GM19035 (cell line): ENCODE results near the gene KRTAP9-2.
"Not testable (repeated sequence)": the region's sequence is repeated elsewhere in the genome, so short reads cannot be mapped to it uniquely, and the experiment has no call there.

Experiments used
- ATAC-seq: cut with Tn5 transposase; IDR thresholded peaks from one replicate; pipeline ENCODE4 v1.9.1; 2021; ENCODE audit not compliant: unreplicated experiment

Gene KRTAP9-2, protein sequence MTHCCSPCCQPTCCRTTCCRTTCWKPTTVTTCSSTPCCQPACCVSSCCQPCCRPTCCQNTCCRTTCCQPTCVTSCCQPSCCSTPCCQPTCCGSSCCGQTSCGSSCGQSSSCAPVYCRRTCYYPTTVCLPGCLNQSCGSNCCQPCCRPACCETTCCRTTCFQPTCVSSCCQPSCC

DNA sequence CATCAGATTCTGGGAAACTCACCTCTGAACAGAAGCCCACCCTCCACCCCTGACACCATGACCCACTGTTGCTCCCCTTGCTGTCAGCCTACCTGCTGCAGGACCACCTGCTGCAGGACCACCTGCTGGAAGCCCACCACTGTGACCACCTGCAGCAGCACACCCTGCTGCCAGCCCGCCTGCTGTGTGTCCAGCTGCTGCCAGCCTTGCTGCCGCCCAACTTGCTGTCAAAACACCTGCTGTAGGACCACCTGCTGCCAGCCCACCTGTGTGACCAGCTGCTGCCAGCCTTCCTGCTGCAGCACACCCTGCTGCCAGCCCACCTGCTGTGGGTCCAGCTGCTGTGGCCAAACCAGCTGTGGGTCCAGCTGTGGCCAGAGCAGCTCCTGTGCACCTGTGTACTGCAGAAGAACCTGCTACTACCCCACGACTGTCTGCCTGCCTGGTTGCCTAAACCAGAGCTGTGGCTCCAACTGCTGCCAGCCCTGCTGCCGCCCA, at the start of gene KRTAP9-2:
Gene KRTAP9-2, plus strand, starts transcription at position 51 of the 498 bp plus-strand sequence. Its CDS starts 7 bp downstream, at position 58.
- not testable (repeated sequence) for ATAC-seq

DNA sequence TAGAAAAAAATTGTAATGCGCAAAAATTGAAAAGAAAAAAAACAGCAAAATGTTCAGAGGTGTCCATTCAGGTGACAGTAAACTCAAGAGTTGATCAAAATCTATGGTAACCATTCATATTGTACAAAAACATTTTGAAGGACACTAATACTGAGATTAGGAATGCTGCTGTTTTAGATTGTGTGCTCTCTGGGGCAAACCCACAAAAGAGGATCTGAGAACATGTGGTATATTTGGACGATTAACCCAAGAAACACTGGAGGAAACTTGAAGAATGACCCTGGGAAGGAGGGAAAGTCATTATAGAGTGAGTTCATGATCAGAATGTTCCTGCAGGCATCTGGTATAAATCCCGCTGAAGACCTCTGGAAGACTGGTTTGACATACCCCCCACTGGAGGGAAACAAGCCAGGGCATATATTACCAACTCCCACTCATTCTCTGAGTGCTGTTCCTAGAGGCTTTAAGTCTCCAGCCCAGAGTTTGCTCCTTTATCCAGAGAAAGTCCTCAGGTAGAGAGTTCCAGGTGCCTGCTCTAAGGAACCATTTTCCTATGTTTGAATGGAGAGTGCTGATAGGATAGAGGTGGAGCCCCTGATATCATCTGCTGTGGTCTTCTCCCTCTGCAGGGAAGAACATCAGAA, 49.6 kb upstream of the KRTAP9-2 start:
- no peak for ATAC-seq

- ATAC-seq = no peak
Measured at GRCh38 chr17:41177727-41178271, 48.6 kb upstream of the KRTAP9-2 start, which contains the start of gene KRTAP4-2. TSS of gene KRTAP4-2 (minus strand) at chr17:41178221. CDS start at chr17:41178164, 57 bp downstream.

DNA sequence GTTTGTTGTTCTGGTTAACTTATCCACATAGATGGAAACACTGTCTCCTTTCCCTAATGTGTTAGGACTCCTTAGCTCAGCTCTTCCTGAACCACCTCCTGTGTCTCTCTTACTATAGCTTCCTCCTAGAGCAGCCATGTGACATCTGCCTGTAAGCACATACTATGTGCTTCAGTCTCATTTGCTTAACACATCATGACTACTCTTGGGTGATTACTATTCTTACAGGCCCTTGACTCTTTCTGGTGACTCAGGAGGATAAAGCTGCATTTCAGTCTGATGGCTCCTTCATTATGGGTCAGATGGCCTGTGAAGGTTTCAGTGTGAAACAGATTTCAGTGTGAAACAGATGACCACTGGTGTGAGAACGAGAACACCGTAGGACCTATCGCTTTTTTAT, 48.1 kb upstream of the KRTAP9-2 start:
- ATAC-seq = no peak

- ATAC-seq = no peak
Measured at GRCh38 chr17:41178843-41179616, 47.4 kb upstream of the KRTAP9-2 start.

DNA sequence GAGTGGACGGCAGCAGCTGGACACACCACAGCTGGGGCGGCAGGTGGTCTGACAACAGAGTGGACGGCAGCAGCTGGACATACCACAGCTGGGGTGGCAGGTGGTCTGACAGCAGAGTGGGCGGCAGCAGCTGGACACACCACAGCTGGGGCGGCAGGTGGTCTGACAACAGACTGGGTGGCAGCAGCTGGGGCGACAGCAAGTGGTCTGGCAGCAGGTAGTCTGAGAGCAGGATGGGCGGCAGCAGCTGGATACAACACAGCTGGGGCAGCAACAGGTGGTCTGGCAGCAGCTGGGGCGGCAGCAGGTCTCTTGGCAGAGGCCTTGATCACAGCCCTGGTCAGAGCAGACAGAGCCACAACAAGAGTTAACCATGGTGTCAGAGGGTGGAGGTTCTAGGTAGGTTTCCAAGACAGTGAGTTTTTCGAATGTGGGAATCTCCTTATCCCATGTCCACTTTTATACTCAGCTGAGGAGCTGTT, 41.9 kb upstream of the KRTAP9-2 start, which contains the start of gene KRTAP4-1:
Gene KRTAP4-1, minus strand, starts transcription at position 432 of the 482 bp plus-strand sequence. Its CDS starts 57 bp downstream, at position 375.
- ATAC-seq = no peak

DNA sequence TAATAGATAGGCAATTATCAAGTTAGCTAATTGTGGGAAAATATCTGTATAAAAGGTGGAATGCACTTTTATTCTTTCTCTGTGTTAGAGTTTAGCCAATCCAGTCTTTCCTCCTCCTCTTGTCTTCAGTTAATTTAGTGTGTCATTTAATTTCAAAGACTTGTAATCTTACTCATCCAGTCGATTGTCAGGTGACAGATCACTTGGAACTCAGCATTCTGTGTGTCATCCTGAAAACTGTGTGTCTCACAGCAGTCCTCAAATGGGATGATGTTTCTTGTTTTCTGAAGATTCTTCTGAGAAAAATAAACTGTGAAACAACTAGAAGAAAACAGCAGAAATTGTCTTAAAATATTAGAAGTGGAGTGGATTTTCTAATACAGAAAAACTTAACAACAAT, 41.4 kb upstream of the KRTAP9-2 start:
- no peak for ATAC-seq

DNA sequence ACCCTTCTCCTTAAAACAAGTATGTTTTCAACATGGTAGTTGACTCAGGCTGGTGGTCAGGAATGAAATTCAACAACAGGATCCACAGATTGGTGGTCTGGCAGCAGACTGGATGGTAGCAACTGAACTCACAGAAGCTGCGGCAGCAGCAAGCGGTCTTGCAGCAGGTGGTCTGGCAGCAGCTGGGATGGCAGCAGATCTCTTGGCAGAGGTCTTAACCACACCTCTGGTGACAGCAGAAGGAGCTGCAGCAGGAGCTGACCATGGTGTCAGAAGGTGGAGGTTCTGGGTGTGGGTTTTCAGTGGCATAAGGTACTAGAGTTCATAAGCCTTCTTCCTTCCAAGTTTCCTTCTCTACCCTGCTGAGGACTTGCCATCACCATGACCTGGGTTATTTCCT, 39.6 kb upstream of the KRTAP9-2 start:
- no peak for ATAC-seq

DNA sequence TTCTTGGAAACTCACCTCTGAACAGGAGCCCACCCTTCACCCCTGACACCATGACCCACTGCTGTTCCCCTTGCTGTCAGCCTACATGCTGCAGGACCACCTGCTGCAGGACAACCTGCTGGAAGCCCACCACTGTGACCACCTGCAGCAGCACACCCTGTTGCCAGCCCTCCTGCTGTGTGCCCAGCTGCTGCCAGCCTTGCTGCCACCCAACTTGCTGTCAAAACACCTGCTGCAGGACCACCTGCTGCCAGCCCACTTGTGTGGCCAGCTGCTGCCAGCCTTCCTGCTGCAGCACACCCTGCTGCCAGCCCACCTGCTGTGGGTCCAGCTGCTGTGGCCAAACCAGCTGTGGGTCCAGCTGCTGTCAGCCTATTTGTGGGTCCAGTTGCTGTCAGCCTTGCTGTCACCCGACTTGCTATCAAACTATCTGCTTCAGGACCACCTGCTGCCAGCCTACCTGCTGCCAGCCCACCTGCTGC, 36.6 kb upstream of the KRTAP9-2 start, which contains the start of gene KRTAP9-1:
Gene KRTAP9-1, plus strand, starts transcription at position 51 of the 482 bp plus-strand sequence. Its CDS starts 0 bp downstream, at position 51.
- ATAC-seq = not testable (repeated sequence)

GRCh38 chr17:41190328-41190727, 36.1 kb upstream of the KRTAP9-2 start:
- ATAC-seq = no peak

GRCh38 chr17:41196068-41196467, 30.4 kb upstream of the KRTAP9-2 start:
- no peak for ATAC-seq

- ATAC-seq = no peak
Measured at GRCh38 chr17:41199421-41200078, 26.9 kb upstream of the KRTAP9-2 start.

DNA sequence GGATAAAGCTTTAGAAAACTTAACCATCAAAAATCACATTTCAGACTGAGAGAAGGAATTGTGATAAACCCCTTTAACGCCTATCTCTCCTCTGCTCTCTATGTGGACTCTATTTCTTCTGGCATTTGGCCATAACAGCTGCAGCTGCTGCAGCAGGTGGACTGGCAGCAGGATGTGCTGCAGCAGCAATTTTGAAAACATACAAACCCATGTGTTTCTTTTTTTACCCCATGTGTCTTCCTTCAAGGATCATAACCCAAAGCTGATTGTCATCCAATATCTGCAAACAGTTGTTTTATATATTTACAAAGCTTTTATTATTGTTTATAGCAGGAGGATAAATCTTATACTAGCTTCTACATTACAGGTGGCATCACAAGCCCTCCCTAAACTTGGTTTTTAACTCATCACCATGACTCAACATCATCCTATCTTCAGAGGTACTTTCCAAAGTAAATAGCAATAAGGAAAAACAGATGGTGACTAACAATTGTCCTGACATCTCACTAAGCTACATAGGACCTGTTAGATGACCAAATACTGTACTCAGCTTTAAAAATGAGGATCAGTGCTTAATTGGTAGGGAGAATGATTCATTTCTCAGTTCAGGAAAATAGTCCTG, 14.5 kb upstream of the KRTAP9-2 start:
- no peak for ATAC-seq

DNA sequence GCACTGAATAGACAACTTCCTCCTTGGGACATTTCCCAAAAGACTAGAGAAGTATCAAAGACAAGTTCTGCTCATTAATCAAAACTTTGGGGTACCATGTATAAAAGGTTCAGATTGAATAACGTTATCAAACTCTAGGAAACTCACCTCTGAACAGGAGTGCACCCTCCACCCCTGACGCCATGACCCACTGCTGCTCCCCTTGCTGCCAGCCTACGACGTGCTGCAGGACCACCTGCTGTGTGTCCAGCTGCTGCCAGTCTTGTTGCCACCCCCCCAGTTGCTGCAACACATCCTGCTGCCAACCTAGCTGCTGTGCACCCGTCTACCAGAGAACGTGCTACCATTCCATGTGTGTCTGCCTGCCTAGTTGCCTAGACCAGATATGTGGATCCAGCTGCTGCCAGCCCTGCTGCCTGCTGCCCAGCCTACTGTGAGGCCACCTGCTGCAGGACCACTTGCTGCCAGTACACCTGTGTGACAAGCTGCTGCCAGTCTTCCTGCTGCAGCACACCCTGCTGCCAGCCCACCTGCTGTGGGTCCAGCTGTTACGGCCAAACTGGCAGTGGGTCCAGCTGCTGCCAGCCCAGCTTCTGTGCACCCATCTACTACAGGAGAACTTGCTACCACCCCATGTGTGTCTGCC, 13.8 kb upstream of the KRTAP9-2 start:
- ATAC-seq = no peak

DNA sequence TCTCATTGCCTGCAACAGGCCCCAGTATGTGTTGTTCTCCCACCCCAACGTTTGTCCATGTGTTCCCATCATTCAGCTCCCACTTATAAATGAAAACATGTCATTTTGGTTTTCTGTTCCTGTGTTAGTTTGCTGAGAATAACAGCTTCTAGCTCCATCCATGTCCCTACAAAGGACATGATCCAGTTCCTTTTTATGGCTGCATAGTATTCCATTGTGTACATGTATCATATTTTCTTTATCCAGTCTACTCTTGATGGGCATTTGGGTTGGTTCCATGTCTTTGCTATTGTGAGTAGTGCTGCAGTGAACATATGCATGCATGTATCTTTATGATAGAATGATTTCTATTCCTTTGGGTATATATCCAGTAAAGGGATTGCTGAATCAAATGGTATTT, 10.8 kb upstream of the KRTAP9-2 start:
- no peak for ATAC-seq

- ATAC-seq = no peak
Measured at GRCh38 chr17:41223821-41224220, 2.6 kb upstream of the KRTAP9-2 start.

DNA sequence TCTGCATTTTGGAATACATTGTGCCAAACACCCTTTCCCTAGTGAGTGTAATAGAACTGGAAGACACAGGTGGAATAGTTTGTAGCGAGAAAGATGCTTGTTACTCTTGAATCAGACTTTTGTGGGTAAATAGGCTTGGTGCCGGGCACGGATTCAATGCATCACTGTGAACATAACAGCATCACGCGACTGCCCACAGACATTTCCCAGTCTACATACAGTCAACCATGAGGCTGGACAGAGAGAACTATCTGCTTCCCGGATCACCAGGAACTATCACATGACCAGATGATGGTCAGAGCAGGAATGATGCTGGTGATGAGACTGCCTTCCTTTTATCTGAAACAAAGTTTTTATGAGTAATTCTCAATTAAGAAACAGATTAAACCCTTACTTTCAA, 397 bp upstream of the KRTAP9-2 start:
- ATAC-seq = no peak

- no peak for ATAC-seq
Measured at GRCh38 chr17:41230094-41230493, 3.6 kb downstream of the KRTAP9-2 start.

GRCh38 chr17:41231731-41232130, 5.3 kb downstream of the KRTAP9-2 start:
- ATAC-seq = no peak
